ENCODE data around the gene GALNT17. TPM values are rescaled to one million over a fixed set of nuclear protein-coding genes. Genes with fewer than 3 reads are reported as not detected.

The GALNT17 gene
- polyA plus RNA-seq, 2 of the 4 experiments (the other 2 are of a cell fraction): not detected

DNA sequence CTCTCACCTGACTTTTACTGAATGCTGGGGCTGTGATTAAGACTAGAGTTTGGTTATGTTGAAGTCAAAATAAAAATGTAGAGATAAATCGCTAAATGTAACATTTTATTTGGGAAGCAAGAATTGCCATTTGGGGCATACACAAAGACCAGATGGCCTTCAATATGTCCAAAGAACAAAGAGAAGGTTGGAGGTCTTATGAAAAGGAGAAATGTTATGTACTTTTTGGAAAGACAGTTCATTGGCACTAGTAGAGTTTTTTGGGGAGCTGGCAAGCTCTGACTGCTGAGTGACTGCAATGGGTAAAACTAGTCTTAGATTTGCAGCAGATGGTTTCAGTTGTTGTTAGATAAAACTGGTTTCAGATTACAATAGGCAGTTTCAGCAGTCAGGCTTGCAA, 35.6 kb upstream of the GALNT17 start:
- no peak for TF ChIP-seq HOXB5 (CRISPR knock-in tag; IDR thresholded peaks at IDR 0.05)
- TF ChIP-seq PHF8 (IDR thresholded peaks at IDR 0.05; ENCODE audit: borderline replicate concordance, low read depth): no peak
- TF ChIP-seq ZNF302 (CRISPR knock-in tag; IDR thresholded peaks at IDR 0.05): no peak
- no peak for TF ChIP-seq CEBPB (IDR thresholded peaks at IDR 0.05)
- TF ChIP-seq, protein P1, sequence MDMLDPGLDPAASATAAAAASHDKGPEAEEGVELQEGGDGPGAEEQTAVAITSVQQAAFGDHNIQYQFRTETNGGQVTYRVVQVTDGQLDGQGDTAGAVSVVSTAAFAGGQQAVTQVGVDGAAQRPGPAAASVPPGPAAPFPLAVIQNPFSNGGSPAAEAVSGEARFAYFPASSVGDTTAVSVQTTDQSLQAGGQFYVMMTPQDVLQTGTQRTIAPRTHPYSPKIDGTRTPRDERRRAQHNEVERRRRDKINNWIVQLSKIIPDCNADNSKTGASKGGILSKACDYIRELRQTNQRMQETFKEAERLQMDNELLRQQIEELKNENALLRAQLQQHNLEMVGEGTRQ (IDR thresholded peaks at IDR 0.05): no peak
- no peak overlapping the region for H3K4me3 ChIP-seq
- no peak overlapping the region for H3K4me2 ChIP-seq
- no peaks in the 10 kb centered on the region; the same call in 2 of the 3 replicates for H3K9me3 ChIP-seq
- no peak for FAIRE-seq
- no peak for ATAC-seq
- POLR2A ChIA-PET: no interaction called here
- DNase-seq (ENCODE audit: low read depth in 1 of 2, low spot score in 1 of 2): no peak
- no peak overlapping the region for H3K27ac ChIP-seq
- no peaks in the 10 kb centered on the region for H3K4me1 ChIP-seq
- CTCF ChIA-PET: no interaction called here
- WGBS (ENCODE audit: missing lambda C conversion rate): 44% methylated on average over 1 of the region's 1 CpG

DNA sequence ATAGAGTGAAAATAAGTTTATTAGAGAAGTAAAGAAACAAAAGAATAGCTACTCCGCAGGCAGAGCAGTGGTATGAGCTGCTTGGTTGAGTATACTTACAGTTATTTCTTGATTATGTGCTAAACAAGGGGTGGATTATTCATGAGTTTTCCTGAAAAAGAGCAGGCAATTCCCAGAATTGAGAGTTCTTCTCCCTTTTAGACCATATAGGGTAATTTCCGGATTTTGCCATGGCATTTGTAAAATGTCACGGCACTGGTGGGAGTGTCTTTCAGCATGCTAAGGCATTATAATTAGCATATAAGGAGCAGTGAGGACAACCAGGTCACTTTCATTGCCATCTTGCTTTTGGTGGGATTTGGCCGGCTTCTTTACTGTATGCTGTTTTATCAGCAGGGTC, 25.7 kb upstream of the GALNT17 start:
- ATAC-seq: no peak
- no peaks in the 10 kb centered on the region for H3K4me1 ChIP-seq
- no peak for DNase-seq (ENCODE audit: low read depth in 1 of 2, low spot score in 1 of 2)
- H3K4me2 ChIP-seq: no peak overlapping the region
- no peak for FAIRE-seq
- TF ChIP-seq RFX5 (IDR thresholded peaks at IDR 0.05): no peak
- no peak for TF ChIP-seq CEBPB (IDR thresholded peaks at IDR 0.05)
- TF ChIP-seq NR3C1 (IDR thresholded peaks at IDR 0.05): no peak
- no peak for TF ChIP-seq CBX2 (IDR thresholded peaks at IDR 0.05; ENCODE audit: borderline replicate concordance, low read depth)
- TF ChIP-seq FOSB (CRISPR knock-in tag; IDR thresholded peaks at IDR 0.05): no peak
- no peak for TF ChIP-seq NFE2L2 (conservative IDR thresholded peaks at IDR 0.05; ENCODE audit: low read length)
- TF ChIP-seq FOSL2 (IDR thresholded peaks at IDR 0.05): no peak
- TF ChIP-seq FOSL2 (CRISPR knock-in tag; IDR thresholded peaks at IDR 0.05): no peak
- TF ChIP-seq HDAC2 (IDR thresholded peaks at IDR 0.05): no peak
- no peak for TF ChIP-seq ZC3H11A (IDR thresholded peaks at IDR 0.05)
- no peak for TF ChIP-seq TFCP2L1 (CRISPR knock-in tag; IDR thresholded peaks at IDR 0.05)
- no peak for TF ChIP-seq ZFP36 (IDR thresholded peaks at IDR 0.05; ENCODE audit: borderline replicate concordance, partially characterized antibody)
- no peak for TF ChIP-seq HOXB13 (CRISPR knock-in tag; IDR thresholded peaks at IDR 0.05; ENCODE audit: low read depth)
- TF ChIP-seq CBX8 (IDR thresholded peaks at IDR 0.05): no peak
- TF ChIP-seq JUN (IDR thresholded peaks at IDR 0.05): no peak
- TF ChIP-seq KDM5A (IDR thresholded peaks at IDR 0.05): no peak
- TF ChIP-seq RARB (CRISPR knock-in tag; IDR thresholded peaks at IDR 0.05): no peak
- TF ChIP-seq MAFK (IDR thresholded peaks at IDR 0.05; ENCODE audit: partially characterized antibody): no peak
- no peak for TF ChIP-seq HOXB5 (CRISPR knock-in tag; IDR thresholded peaks at IDR 0.05)
- TF ChIP-seq MYC (IDR thresholded peaks at IDR 0.05; ENCODE audit: borderline replicate concordance, low read length): no peak
- TF ChIP-seq, protein P2, sequence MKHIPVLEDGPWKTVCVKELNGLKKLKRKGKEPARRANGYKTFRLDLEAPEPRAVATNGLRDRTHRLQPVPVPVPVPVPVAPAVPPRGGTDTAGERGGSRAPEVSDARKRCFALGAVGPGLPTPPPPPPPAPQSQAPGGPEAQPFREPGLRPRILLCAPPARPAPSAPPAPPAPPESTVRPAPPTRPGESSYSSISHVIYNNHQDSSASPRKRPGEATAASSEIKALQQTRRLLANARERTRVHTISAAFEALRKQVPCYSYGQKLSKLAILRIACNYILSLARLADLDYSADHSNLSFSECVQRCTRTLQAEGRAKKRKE (CRISPR knock-in tag; IDR thresholded peaks at IDR 0.05; ENCODE audit: low read depth): no peak
- no peaks in the 10 kb centered on the region for H3K9me3 ChIP-seq
- CTCF ChIA-PET: no interaction called here
- H3K27ac ChIP-seq: no peak overlapping the region
- WGBS (ENCODE audit: missing lambda C conversion rate): 24% methylated on average over 4 of the region's 4 CpGs
- H3K4me3 ChIP-seq: no peak overlapping the region
- POLR2A ChIA-PET: no interaction called here

DNA sequence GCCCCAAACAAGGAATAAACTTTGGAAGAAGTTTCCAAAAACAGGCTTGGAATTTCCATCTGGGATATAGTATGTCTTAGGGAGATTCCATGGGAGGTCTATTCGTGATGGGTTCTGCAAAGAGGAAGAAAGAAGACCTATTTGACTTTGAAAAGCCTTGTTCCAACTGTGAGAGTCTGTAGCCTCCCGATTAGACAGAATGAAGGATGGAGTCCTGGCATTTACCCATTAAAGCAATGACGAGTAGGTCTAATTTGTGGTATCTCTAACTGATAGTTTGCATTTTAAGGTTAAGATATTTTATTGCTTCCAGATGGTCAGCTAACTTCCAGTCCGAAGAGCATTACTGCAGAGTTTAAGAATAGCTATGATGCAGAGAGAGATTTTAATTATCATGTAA, 19.5 kb upstream of the GALNT17 start:
- Histone ChIP-seq H3K4me2 (no peak overlapping the region), H3K27ac (no peak overlapping the region), H3K4me1 (no peaks in the 10 kb centered on the region), H3K4me3 (no peak overlapping the region), H3K9me3 (no peaks in the 10 kb centered on the region)
- no peak for FAIRE-seq
- ChIA-PET CTCF (no interaction called here), POLR2A (no interaction called here)
- no peak for DNase-seq (ENCODE audit: low read depth in 1 of 2, low spot score in 1 of 2)
- WGBS (ENCODE audit: missing lambda C conversion rate): 4% methylated on average over 4 of the region's 4 CpGs
- ATAC-seq: no peak
- TF ChIP-seq ZSCAN20 (CRISPR knock-in tag; IDR thresholded peaks at IDR 0.05): no peak
- TF ChIP-seq, protein P2 (CRISPR knock-in tag; IDR thresholded peaks at IDR 0.05; ENCODE audit: low read depth): no peak
- TF ChIP-seq HOXB5 (CRISPR knock-in tag; IDR thresholded peaks at IDR 0.05): no peak
- TF ChIP-seq NR3C1 (IDR thresholded peaks at IDR 0.05): no peak
- TF ChIP-seq CBX2 (IDR thresholded peaks at IDR 0.05; ENCODE audit: borderline replicate concordance, low read depth): no peak
- TF ChIP-seq HOXB13 (CRISPR knock-in tag; IDR thresholded peaks at IDR 0.05; ENCODE audit: low read depth): no peak
